Lower lobe of right lung (tissue), 2 donors: ENCODE results near the gene TMEM217. TPM values are rescaled to one million over a fixed set of nuclear protein-coding genes. Genes with fewer than 3 reads are reported as not detected.

Experiments
- ATAC-seq, 2 donors: fragments of 200-7000 bp; cut with Tn5 transposase; one replicate each; pipeline ENCODE4 v1.9.1; 2020 to 2022; ENCODE audit warnings: mild to moderate bottlenecking in 2 of 2, moderate library complexity in 2 of 2
- DNase-seq: peaks from one replicate; pipeline ENCODE4 v3.0.0-alpha.2; 2020
- H3K27ac ChIP-seq: fragments of 200-600 bp; one replicate; pipeline ENCODE4 v1.8.0; 2022
- H3K27me3 ChIP-seq: fragments of 200-600 bp; one replicate; pipeline ENCODE4 v1.8.0; 2022; ENCODE audit warnings: low read depth
- H3K36me3 ChIP-seq: fragments of 200-600 bp; one replicate; pipeline ENCODE4 v1.8.0; 2022; ENCODE audit warnings: mild to moderate bottlenecking
- H3K4me1 ChIP-seq: fragments of 200-600 bp; one replicate; pipeline ENCODE4 v1.8.0; 2022
- H3K4me3 ChIP-seq: fragments of 200-600 bp; one replicate; pipeline ENCODE4 v1.8.0; 2022; ENCODE audit warnings: mild to moderate bottlenecking
- H3K9me3 ChIP-seq: fragments of 200-600 bp; one replicate; pipeline ENCODE4 v1.8.0; 2022
- intact Hi-C: fragments of 100-400 bp; cut with DNase I; formaldehyde crosslinking; loops from one replicate; pipeline ENCODE4 v1.11.0; 2022
- total RNA-seq: library from RNA; stranded (reverse); fragmentation: NEBNext Ultra II Directional; extraction: Animal tissue kit (Norgen Biotek cat#: 25700); gene quantifications from one replicate; pipeline ENCODE4 v1.2.1, GENCODE V29; 2021
- TF ChIP-seq, protein P1 (sequence below): fragments of 200-600 bp; IDR thresholded peaks from one replicate; pipeline ENCODE4 v1.8.0; 2022; ENCODE audit warnings: antibody characterized with exemption, mild to moderate bottlenecking
- donor health status: DM: no; HTN: yes; CAD: no; lungs with severe emphysema.

TMEM217 gene
- total RNA-seq, 1 donor from 2014 or later = 1.1 TPM

DNA sequence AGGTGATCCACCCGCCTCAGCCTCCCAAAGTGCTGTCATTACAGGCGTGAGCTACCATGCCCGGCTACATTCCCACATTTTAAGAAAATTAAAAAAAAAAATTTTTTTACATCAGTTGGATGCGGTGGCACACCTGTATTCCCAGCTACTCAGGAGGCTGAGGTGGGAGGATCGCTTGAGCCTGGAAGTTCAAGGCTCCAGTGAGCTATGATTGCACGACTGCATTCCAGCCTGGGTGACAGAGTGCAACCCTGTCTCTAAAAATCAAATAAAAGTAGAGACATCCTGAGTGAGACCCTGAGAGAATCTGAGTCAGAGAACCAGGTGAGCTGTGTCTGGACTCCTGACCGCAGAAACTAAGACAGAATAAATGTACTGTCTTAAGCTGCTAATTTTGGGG, 49.2 kb downstream of the TMEM217 start:
- TF ChIP-seq, protein P1, sequence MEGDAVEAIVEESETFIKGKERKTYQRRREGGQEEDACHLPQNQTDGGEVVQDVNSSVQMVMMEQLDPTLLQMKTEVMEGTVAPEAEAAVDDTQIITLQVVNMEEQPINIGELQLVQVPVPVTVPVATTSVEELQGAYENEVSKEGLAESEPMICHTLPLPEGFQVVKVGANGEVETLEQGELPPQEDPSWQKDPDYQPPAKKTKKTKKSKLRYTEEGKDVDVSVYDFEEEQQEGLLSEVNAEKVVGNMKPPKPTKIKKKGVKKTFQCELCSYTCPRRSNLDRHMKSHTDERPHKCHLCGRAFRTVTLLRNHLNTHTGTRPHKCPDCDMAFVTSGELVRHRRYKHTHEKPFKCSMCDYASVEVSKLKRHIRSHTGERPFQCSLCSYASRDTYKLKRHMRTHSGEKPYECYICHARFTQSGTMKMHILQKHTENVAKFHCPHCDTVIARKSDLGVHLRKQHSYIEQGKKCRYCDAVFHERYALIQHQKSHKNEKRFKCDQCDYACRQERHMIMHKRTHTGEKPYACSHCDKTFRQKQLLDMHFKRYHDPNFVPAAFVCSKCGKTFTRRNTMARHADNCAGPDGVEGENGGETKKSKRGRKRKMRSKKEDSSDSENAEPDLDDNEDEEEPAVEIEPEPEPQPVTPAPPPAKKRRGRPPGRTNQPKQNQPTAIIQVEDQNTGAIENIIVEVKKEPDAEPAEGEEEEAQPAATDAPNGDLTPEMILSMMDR = no peak
- ATAC-seq (no peak), DNase-seq (no peak)
- Histone ChIP-seq H3K4me1 (peaks cover 10% of the 10 kb centered on the region), H3K36me3 (no peaks in the 10 kb centered on the region), H3K4me3 (no peak overlapping the region), H3K27me3 (no peaks in the 10 kb centered on the region), H3K27ac (no peak overlapping the region), H3K9me3 (no peaks in the 10 kb centered on the region)
- intact Hi-C loops = loop anchor here (10.0 kb wide), 2 partner anchors 184 to 324 kb away; partner anchors contain the start of gene C6orf89

DNA sequence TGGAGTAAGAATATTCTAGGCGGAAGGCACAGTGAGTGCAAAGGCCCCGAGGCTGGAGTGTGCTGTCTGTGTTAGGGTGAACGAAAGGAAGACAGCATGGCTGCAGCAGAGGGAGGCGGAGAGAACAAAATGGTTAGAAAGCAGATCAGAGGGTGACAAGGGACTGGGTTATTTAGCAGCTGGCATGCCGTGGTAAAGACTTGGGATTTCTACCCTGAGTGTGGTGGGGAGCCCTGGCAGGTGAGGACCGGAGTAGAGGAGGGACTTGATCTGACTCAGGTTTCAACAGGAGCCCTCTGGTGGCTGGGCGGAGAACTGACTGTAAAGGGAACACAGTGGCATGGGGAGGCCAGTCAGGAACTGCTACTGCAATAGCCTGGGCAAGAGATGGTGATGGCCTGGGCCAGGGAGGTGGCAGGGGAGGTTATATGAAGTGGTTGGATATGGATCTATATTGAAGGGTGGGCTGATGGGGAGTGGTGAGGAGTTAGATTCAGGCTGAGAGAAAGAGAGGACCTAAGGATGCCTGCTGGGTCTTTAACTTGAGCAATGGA, 50.0 kb downstream of the TMEM217 start:
- Histone ChIP-seq H3K27ac (no peak overlapping the region), H3K4me1 (peaks cover 10% of the 10 kb centered on the region), H3K4me3 (no peak overlapping the region), H3K9me3 (no peaks in the 10 kb centered on the region), H3K27me3 (no peaks in the 10 kb centered on the region), H3K36me3 (no peaks in the 10 kb centered on the region)
- peak; percentile 90 for DNase-seq
- ATAC-seq = peak; percentile 82 to 88
- TF ChIP-seq, protein P1 = peak; percentile 77
- intact Hi-C loops = loop anchor here (10.0 kb wide), 2 partner anchors 183 to 323 kb away; partner anchors contain the start of gene C6orf89

DNA sequence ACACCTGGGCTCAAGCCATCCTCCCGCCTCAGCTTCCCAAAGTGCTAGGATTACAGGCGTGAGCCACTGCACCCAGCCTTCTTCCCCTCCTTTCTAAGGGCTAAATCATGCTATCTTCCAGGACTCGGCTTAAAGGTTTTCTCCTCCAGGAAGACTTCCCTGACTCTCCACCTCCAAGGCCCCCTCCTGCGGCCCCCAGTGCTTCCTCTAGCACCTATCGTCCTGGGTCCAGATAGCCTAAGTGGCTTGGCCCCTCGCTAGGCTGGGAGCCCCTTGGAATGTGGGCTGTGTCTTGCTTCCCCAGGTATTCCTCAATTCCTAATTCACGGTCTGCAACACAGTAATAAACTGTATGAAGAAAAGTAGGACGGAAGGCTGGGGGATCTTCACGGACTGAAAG, 51.3 kb downstream of the TMEM217 start:
- Histone ChIP-seq H3K4me1 (peaks cover 10% of the 10 kb centered on the region), H3K27me3 (no peaks in the 10 kb centered on the region), H3K9me3 (no peaks in the 10 kb centered on the region), H3K27ac (no peak overlapping the region), H3K4me3 (no peak overlapping the region), H3K36me3 (no peaks in the 10 kb centered on the region)
- DNase-seq (no peak), ATAC-seq (no peak)
- intact Hi-C loops = loop anchor here (10.0 kb wide), 2 partner anchors 182 to 322 kb away; partner anchors contain the start of gene C6orf89
- TF ChIP-seq, protein P1 = no peak

DNA sequence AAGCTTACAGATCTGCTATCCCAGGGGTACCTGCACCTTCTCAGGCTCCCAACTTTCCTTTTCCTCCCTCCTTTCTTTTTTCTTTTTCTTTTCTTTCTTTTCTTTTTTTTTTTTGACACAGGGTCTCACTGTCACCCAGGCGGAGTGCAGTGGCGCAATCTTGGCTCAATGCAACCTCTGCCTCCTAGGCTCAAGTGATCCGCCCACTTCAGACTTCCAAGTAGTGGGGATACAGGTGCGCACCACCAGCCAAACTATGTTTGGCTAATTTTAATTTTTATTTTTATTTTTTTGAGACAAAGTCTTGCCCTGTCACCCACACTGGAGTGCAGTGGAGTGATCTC, 52.0 kb downstream of the TMEM217 start:
- no peak for DNase-seq
- intact Hi-C loops = loop anchor here (10.0 kb wide), 2 partner anchors 181 to 321 kb away; partner anchors contain the start of gene C6orf89

DNA sequence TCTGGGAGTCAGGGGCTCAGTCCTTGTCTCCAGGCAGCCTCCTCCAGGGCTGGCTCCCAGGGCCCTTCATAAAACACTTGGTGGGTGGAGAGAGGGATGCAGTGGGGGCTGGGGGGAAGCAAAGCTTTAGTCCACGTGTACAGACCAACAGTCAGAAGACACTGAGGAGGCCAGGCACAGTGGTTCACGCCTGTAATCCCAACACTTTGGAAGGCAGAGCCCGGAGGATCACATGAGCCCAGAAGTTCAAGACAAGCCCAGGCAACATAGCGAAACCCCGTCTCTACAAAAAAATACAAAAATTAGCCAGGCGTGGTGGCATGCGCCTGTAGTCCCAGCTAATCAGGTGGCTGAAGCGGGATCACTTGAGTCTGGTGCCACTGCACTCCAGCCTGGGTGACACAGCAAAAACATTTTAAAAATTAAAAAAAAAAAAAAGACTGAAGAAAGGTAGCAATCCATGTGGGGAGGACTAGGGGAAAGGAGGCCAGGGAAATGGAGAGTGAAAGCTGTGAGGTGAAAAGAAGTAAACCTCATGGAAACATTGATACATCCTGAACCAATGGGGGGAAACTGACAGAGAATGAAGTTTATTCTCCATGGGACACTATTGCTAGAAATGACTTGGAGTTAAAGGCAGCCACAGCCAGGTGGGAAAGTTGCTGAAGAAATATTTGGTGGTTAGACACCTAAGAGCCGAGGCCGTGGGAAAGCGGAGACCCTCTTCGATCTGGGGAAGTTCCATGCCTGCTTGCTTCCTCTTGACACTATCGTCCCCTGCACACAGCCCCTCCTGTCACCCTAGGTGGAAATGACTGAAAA, 52.6 kb downstream of the TMEM217 start:
- ATAC-seq (no peak), DNase-seq (no peak)
- Histone ChIP-seq H3K36me3 (no peaks in the 10 kb centered on the region), H3K9me3 (no peaks in the 10 kb centered on the region), H3K27me3 (no peaks in the 10 kb centered on the region), H3K27ac (no peak overlapping the region), H3K4me1 (peaks cover 10% of the 10 kb centered on the region), H3K4me3 (no peak overlapping the region)
- intact Hi-C loops = loop anchor here (10.0 kb wide), 2 partner anchors 181 to 321 kb away; partner anchors contain the start of gene C6orf89
- TF ChIP-seq, protein P1 = no peak

More for the DNA sequence above, 52.0 kb downstream of the TMEM217 start:
- H3K9me3 ChIP-seq = no peaks in the 10 kb centered on the region
- no peaks in the 10 kb centered on the region for H3K27me3 ChIP-seq
- peaks cover 10% of the 10 kb centered on the region for H3K4me1 ChIP-seq
- TF ChIP-seq, protein P1 = no peak
- H3K4me3 ChIP-seq = no peak overlapping the region
- no peaks in the 10 kb centered on the region for H3K36me3 ChIP-seq
- no peak overlapping the region for H3K27ac ChIP-seq
- ATAC-seq = no peak
